Thymus (tissue), 11 donors: ENCODE measurements around the gene TIMM13. TPM values are rescaled to one million over a fixed set of nuclear protein-coding genes. Genes with fewer than 3 reads are reported as not detected.
"Not testable (repeated sequence)": the region's sequence is repeated elsewhere in the genome, so short reads cannot be mapped to it uniquely, and the experiment has no call there.

Experiments used
- DNase-seq, 9 donors: peaks; one replicate each; pipeline ENCODE4 v3.0.0-alpha.2; 2013; ENCODE audit warnings: low spot score in 9 of 9, low read depth in 6 of 9, missing footprints in 1 of 9
- H3K27ac ChIP-seq, 2 donors: one replicate each; pipeline ENCODE4 v1.5.1; 2013; ENCODE audit warnings: control low read depth in 1 of 2, low read depth in 1 of 2, low read length in 1 of 2, mild to moderate bottlenecking in 1 of 2, moderate library complexity in 1 of 2
- H3K27me3 ChIP-seq, 2 donors: one replicate each; pipeline ENCODE4 v1.5.1; 2013; ENCODE audit warnings: low read length in 1 of 2; ENCODE audit not compliant: control insufficient read depth in 2 of 2, insufficient read depth in 1 of 2
- H3K36me3 ChIP-seq, 2 donors: one replicate each; pipeline ENCODE4 v1.5.1; 2013; ENCODE audit warnings: low read length in 1 of 2, mild to moderate bottlenecking in 1 of 2, moderate library complexity in 1 of 2; ENCODE audit not compliant: control insufficient read depth in 2 of 2, insufficient read depth in 2 of 2
- H3K4me1 ChIP-seq, 2 donors: one replicate each; pipeline ENCODE4 v1.5.1; 2013; ENCODE audit warnings: low read length in 2 of 2; ENCODE audit not compliant: control insufficient read depth in 2 of 2, insufficient read depth in 2 of 2
- H3K4me3 ChIP-seq, 2 donors: one replicate each; pipeline ENCODE4 v1.5.1; 2013; ENCODE audit warnings: low read length in 2 of 2, control low read depth in 1 of 2, mild to moderate bottlenecking in 1 of 2
- H3K9me3 ChIP-seq, 2 donors: one replicate each; pipeline ENCODE4 v1.5.1; 2013; ENCODE audit warnings: low read length in 1 of 2, mild to moderate bottlenecking in 1 of 2; ENCODE audit not compliant: control insufficient read depth in 2 of 2, insufficient read depth in 1 of 2
- WGBS: extraction: QIAGEN DNeasy Blood & Tissue Kit; methylation state at CpG from one replicate; pipeline ENCODE4 v1.1.7; 2013; 5-methylcytosine and 5-hydroxymethylcytosine counted together
- polyA plus RNA-seq: library from polyadenylated mRNA; stranded (reverse); fragments of 200-250 nt; gene quantifications from one replicate; pipeline ENCODE4 v1.2.3, GENCODE V29; 2013
- total RNA-seq: library from RNA; stranded (reverse); fragments of 120-200 nt; gene quantifications from one replicate; pipeline ENCODE4 v1.2.4, GENCODE V29; 2013
- donor health status: healthy.

TIMM13 gene
- total and polyA plus RNA-seq, 2 donors, result 56.1 to 73.2 TPM

DNA sequence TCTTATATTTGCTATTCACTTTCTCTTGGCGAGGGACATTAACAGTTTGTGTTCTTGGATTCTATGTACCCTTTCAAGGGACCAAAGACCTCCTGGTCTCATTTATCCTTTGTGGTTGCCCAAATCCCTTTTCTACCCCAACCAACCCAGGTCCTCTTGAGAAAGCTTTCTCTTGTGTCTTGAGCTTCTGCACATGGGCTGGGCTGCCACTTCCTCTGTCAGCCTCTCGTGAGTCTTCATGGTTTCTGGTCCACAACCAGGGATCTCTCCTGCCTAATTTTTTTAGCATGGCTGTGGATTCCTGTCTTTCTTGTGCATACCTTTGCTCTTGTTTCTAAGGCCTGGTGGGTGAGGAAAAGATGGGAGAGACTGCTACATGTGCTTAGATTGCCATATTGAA lies 14.9 kb downstream of the TIMM13 start:
- H3K9me3 ChIP-seq, result peaks cover 0 to 9% of the 10 kb centered on the region in 2 donors
- no peak for DNase-seq
- H3K4me1 ChIP-seq, result no peaks in the 10 kb centered on the region
- 53% methylated on average over 2 of the region's 2 CpGs for WGBS
- H3K27ac ChIP-seq, result no peak overlapping the region
- H3K27me3 ChIP-seq, result peaks cover 0 to 3% of the 10 kb centered on the region in 2 donors
- H3K4me3 ChIP-seq, result no peak overlapping the region
- H3K36me3 ChIP-seq, result peaks cover 0 to 10% of the 10 kb centered on the region in 2 donors

GRCh38 chr19:2411709-2412108 lies 15.7 kb downstream of the TIMM13 start:
- Histone ChIP-seq H3K27ac (no peak overlapping the region), H3K27me3 (peaks cover 0 to 3% of the 10 kb centered on the region in 2 donors), H3K9me3 (peaks cover 0 to 11% of the 10 kb centered on the region in 2 donors), H3K4me1 (no peaks in the 10 kb centered on the region), H3K36me3 (peaks cover 0 to 10% of the 10 kb centered on the region in 2 donors), H3K4me3 (no peak overlapping the region)
- WGBS, result 93% methylated on average over 8 of the region's 8 CpGs
- DNase-seq, result no peak

- 95% methylated on average over 7 of the region's 7 CpGs for WGBS
- no peak for DNase-seq
- no peak overlapping the region for H3K4me3 ChIP-seq
- H3K27ac ChIP-seq, result no peak overlapping the region
- H3K36me3 ChIP-seq, result peaks cover 0 to under 1% of the 10 kb centered on the region in 2 donors
- H3K27me3 ChIP-seq, result peaks cover 0 to 3% of the 10 kb centered on the region in 2 donors
- H3K9me3 ChIP-seq, result peaks cover 0 to 13% of the 10 kb centered on the region in 2 donors
- no peaks in the 10 kb centered on the region for H3K4me1 ChIP-seq
Observed at GRCh38 chr19:2410023-2410422, 17.4 kb downstream of the TIMM13 start.

- WGBS, result 95% methylated on average over 7 of the region's 7 CpGs
- no peak for DNase-seq
- Histone ChIP-seq H3K9me3 (peaks cover 0 to 13% of the 10 kb centered on the region in 2 donors), H3K36me3 (no peaks in the 10 kb centered on the region), H3K27ac (no peak overlapping the region), H3K27me3 (peaks cover 0 to 3% of the 10 kb centered on the region in 2 donors), H3K4me3 (no peak overlapping the region), H3K4me1 (no peaks in the 10 kb centered on the region)
Observed at GRCh38 chr19:2409352-2409912, 18.0 kb downstream of the TIMM13 start.

DNA sequence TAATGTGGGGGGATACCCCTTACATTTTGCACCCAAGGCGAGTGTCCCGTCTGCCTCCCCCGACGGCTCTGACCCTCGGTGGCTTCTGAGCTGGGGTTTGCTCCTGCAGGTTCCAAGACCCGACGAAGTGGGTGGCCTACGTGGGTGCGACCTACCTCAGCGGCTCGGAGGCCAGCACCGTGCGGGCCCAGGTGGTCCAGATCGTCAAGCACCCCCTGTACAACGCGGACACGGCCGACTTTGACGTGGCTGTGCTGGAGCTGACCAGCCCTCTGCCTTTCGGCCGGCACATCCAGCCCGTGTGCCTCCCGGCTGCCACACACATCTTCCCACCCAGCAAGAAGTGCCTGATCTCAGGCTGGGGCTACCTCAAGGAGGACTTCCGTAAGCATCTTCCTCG lies 19.1 kb downstream of the TIMM13 start:
- peaks cover 0 to 13% of the 10 kb centered on the region in 2 donors for H3K9me3 ChIP-seq
- WGBS, result 95% methylated on average over 25 of the region's 25 CpGs

DNA sequence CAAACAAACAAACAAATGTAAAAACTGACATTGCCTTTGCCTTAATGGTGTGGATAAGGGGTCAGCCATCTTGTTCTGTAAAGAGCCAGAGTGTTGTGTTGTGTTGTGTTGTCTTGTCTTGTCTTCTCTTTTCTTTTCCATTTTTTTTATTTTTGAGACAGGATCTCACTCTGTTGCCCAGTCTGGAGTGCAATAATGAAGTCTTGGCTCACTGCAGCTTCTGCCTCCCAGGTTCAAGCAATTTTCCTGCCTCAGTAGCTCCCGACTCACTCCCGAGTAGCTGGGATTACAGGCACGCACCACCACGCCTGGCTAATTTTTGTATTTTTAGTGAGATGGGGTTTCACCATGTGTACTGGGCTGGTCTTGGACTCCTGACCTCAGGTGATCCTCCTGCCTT lies 27.8 kb downstream of the TIMM13 start:
- 98% methylated on average over 4 of the region's 4 CpGs for WGBS
- Histone ChIP-seq H3K36me3 (no peaks in the 10 kb centered on the region), H3K27me3 (peaks cover 0 to 2% of the 10 kb centered on the region in 2 donors), H3K9me3 (no peaks in the 10 kb centered on the region), H3K4me1 (no peaks in the 10 kb centered on the region), H3K4me3 (no peak overlapping the region), H3K27ac (no peak overlapping the region)
- no peak for DNase-seq

More for the DNA sequence above, 19.1 kb downstream of the TIMM13 start:
- H3K4me1 ChIP-seq, result no peaks in the 10 kb centered on the region
- no peaks in the 10 kb centered on the region for H3K36me3 ChIP-seq
- no peak overlapping the region for H3K27ac ChIP-seq
- H3K27me3 ChIP-seq, result peaks cover 0 to 3% of the 10 kb centered on the region in 2 donors
- no peak overlapping the region for H3K4me3 ChIP-seq
- no peak for DNase-seq

- 97% methylated on average over 14 of the region's 14 CpGs for WGBS
- no peaks in the 10 kb centered on the region for H3K36me3 ChIP-seq
- H3K4me3 ChIP-seq, result no peak overlapping the region
- no peaks in the 10 kb centered on the region for H3K4me1 ChIP-seq
- peaks cover 0 to 2% of the 10 kb centered on the region in 2 donors for H3K27me3 ChIP-seq
- no peaks in the 10 kb centered on the region for H3K9me3 ChIP-seq
- H3K27ac ChIP-seq, result no peak overlapping the region
- DNase-seq, result no peak
Observed at GRCh38 chr19:2398735-2399305, 28.6 kb downstream of the TIMM13 start.

DNA sequence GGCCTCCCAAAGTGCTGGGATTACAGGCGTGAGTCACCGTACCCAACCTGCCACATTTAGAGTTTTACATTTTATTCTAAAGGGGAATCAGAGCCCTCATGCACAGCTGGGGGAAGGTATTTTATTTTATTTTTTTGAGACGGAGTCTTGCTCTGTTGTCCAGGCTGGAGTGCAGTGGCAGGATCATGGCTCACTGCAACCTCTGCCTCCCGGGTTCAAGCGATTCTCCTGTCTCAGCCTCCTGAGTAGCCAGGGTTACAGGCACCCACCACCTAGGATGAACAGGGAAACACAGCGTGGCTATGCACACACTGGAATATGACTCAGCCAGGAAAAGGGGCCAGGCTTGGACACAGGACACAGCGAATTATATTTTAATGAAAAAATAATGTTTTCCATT lies 30.2 kb downstream of the TIMM13 start:
- not testable (repeated sequence) for DNase-seq, H3K9me3 ChIP-seq, H3K27ac ChIP-seq, H3K27me3 ChIP-seq, H3K4me1 ChIP-seq, H3K4me3 ChIP-seq, H3K36me3 ChIP-seq
- WGBS, result 98% methylated on average over 7 of the region's 7 CpGs

GRCh38 chr19:2395293-2395829 lies 32.0 kb downstream of the TIMM13 start:
- H3K4me1 ChIP-seq, H3K27me3 ChIP-seq, H3K27ac ChIP-seq, H3K4me3 ChIP-seq, DNase-seq, H3K36me3 ChIP-seq, H3K9me3 ChIP-seq: not testable (repeated sequence)
- WGBS, result 97% methylated on average over 18 of the region's 18 CpGs
